CD4-positive, alpha-beta T cell treated with Interleukin-12 subunit alpha and Interleukin-12 subunit beta, for 1 hour (primary cell): ENCODE results near the gene INSYN2A.

Source experiments
- DNase-seq: peaks from one replicate; pipeline ENCODE4 v3.0.0-alpha.2; 2020

The INSYN2A gene

GRCh38 chr10:127151541-127151940 lies 44.9 kb downstream of the INSYN2A start:
- DNase-seq, result no peak

DNA sequence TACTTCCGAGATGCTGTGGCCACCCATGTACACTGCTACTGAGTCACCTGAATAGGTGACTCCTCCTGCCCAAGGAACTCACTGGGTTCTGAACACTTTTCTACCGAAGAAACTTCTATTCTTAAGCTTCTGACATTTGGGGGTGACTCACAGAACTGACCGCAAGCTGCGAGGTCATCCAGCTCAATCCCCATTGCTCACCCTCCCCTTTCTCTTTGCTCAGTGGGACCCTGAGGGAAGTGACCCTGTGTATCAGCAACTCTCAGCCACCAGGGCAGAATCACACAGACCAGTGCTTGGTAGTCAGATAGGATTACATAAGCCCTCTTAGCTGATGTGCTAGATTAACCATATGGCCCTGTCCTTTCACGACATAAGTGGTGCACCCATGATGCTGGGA lies 46.3 kb downstream of the INSYN2A start:
- DNase-seq, result no peak

- no peak for DNase-seq
These were observed 46.8 kb downstream of the INSYN2A start for GRCh38 chr10:127149501-127150081.

GRCh38 chr10:127148933-127149220 lies 47.5 kb downstream of the INSYN2A start:
- no peak for DNase-seq

- DNase-seq, result no peak
These were observed 48.1 kb downstream of the INSYN2A start for GRCh38 chr10:127148066-127148932.

GRCh38 chr10:127146661-127147060 lies 49.7 kb downstream of the INSYN2A start:
- DNase-seq, result no peak
